ENCODE results near the gene DPP6.

DNA sequence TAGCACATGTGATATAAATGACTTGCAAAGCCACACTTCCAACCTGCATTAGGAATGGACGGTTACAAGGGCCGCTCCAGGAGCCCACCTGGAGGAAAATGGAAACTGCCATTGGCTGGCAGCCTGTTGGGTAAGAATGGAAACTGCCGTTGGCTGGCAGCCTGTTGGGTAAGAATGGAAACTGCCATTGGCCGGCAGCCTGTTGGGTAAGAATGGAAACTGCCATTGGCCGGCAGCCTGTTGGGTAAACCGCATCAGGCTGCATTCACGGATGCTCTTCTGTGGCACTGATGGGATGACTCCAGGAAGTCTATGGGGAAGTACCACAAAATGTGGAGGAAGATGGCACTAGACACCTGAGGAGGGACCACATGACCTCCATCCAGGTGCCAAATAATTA is 143.1 kb downstream of the DPP6 start:
- TF ChIP-seq, protein P1, sequence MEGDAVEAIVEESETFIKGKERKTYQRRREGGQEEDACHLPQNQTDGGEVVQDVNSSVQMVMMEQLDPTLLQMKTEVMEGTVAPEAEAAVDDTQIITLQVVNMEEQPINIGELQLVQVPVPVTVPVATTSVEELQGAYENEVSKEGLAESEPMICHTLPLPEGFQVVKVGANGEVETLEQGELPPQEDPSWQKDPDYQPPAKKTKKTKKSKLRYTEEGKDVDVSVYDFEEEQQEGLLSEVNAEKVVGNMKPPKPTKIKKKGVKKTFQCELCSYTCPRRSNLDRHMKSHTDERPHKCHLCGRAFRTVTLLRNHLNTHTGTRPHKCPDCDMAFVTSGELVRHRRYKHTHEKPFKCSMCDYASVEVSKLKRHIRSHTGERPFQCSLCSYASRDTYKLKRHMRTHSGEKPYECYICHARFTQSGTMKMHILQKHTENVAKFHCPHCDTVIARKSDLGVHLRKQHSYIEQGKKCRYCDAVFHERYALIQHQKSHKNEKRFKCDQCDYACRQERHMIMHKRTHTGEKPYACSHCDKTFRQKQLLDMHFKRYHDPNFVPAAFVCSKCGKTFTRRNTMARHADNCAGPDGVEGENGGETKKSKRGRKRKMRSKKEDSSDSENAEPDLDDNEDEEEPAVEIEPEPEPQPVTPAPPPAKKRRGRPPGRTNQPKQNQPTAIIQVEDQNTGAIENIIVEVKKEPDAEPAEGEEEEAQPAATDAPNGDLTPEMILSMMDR (conservative IDR thresholded peaks at IDR 0.05 in 1 of 2, IDR thresholded peaks at IDR 0.05 in 1 of 2; ENCODE audit: extremely low read depth in 1 of 2, insufficient read depth in 1 of 2, low read depth in 1 of 2, low read length in 2 of 2): no peak
- no peak for TF ChIP-seq EZH2 (IDR thresholded peaks at IDR 0.05; ENCODE audit: borderline replicate concordance, low read length)
